Memory B cell (primary cell): ENCODE data around the gene KDM2B.

Source experiments
- ATAC-seq: fragments of 150-1000 bp; cut with Tn5 transposase; 2 replicates; pipeline ENCODE4 v1.10.0; 2021; ENCODE audit warnings: low read depth, mild to moderate bottlenecking, moderate library complexity
- DNase-seq, 2 donors: peaks; one replicate each; pipeline ENCODE4 v3.0.0; 2022; ENCODE audit warnings: low spot score in 2 of 2
- H3K27ac Mint-ChIP-seq: one replicate; pipeline ENCODE4 v1.8.0; 2022; ENCODE audit warnings: mild to moderate bottlenecking, moderate library complexity, mixed read lengths
- H3K27me3 Mint-ChIP-seq: one replicate; pipeline ENCODE4 v1.8.0; 2022; ENCODE audit warnings: mixed read lengths
- H3K36me3 Mint-ChIP-seq: one replicate; pipeline ENCODE4 v1.8.0; 2022; ENCODE audit warnings: mild to moderate bottlenecking, mixed read lengths
- H3K4me1 Mint-ChIP-seq: one replicate; pipeline ENCODE4 v1.8.0; 2022; ENCODE audit warnings: mixed read lengths
- H3K4me3 Mint-ChIP-seq: one replicate; pipeline ENCODE4 v1.8.0; 2022; ENCODE audit warnings: mild to moderate bottlenecking, moderate library complexity, mixed read lengths
- H3K9me3 Mint-ChIP-seq: one replicate; pipeline ENCODE4 v1.8.0; 2022; ENCODE audit warnings: mixed read lengths

The KDM2B gene

GRCh38 chr12:121535150-121536053 is 45.4 kb downstream of the KDM2B start:
- DNase-seq (no peak), ATAC-seq (no peak)
- Mint-ChIP-seq H3K9me3 (no peaks in the 10 kb centered on the region), H3K4me3 (peak overlapping the region; percentile 98), H3K27ac (peak overlapping the region; percentile 99), H3K4me1 (peaks cover 44% of the 10 kb centered on the region), H3K36me3 (peaks cover 6% of the 10 kb centered on the region), H3K27me3 (no peaks in the 10 kb centered on the region)

DNA sequence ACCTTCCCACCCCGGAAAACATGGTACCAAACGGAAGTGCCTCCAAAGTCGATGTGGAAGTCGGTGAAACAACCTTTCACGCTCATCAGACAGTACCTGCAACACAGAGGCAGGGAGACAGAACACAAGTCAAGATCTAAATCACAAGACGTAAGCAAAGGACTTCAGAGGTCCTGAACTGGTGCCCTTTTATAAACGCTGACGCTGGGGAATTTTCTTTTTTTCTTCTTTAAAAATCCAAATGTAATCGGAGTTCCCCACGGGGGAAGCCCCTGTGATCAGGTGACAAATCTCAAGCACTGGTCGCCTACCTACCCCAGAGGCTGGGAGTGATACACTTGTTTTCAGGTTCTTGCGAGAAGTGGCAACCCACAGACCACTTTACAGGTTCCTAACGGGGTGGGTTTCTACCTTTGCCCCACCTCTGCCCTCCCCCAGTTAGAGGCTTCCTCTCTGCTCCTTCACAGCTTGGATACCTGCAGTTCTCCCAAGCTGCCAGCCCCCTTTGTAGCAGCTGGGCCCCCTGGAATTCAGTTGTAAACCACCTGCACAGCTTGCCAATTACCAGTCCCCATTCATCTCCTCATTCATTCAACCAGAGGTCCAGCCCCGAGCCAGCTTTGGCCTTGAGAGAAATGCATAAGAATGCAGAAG is 46.2 kb downstream of the KDM2B start:
- Mint-ChIP-seq H3K4me3 (peak overlapping the region; percentile 98), H3K27me3 (no peaks in the 10 kb centered on the region), H3K9me3 (no peaks in the 10 kb centered on the region), H3K27ac (peak overlapping the region; percentile 99), H3K4me1 (peaks cover 45% of the 10 kb centered on the region), H3K36me3 (peaks cover 6% of the 10 kb centered on the region)
- ATAC-seq (peak; percentile 30), DNase-seq (peak; percentile 65 to 81)

GRCh38 chr12:121533394-121534090 is 47.3 kb downstream of the KDM2B start:
- no peaks in the 10 kb centered on the region for H3K27me3 Mint-ChIP-seq
- H3K36me3 Mint-ChIP-seq: peaks cover 12% of the 10 kb centered on the region
- DNase-seq (no peak), ATAC-seq (no peak)
- H3K4me1 Mint-ChIP-seq: peaks cover 46% of the 10 kb centered on the region
- no peaks in the 10 kb centered on the region for H3K9me3 Mint-ChIP-seq
- H3K27ac Mint-ChIP-seq: peak overlapping the region; percentile 99
- H3K4me3 Mint-ChIP-seq: peak overlapping the region; percentile 79

DNA sequence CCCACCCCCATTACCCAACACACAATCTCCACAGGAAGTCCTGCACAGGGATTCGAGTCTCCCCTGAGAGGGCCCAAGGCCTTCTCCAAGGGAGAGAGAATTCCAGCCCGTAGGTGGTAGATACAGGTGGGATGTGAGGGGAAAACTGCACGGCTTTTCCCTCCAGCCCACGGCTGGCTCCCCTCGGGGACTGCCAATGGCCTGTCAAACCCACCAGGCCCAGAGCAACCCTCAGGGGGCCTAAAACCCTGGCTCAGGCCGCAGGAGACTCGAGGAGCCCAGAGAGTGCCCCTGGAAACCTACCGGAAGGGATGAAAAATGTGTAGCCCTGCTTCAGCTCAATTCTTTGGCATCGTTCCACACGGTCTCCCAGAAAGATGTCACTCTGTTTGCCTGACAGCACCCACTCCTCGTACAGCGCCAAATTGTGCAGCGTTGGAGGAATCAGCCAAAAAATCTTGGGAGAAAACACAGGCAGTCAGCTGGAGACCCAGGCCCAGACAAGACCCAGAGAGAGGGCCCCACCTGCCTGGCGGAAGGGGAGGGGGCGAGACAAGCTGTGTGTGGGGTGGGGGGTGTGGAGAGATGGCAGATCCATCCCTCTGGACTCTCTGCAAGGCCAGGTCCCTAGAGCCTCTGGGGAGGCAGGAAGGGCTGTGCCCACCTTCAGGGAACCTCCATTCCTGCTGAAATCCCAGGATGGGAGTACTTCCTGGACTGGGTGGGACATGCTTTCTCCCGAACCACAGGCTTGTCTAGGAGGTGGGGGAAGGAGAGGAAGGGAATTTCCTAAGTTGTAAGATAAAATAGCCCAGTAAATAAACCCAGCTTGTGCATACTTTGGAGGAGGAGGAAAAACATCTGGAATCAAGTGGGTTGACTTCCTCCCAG is 48.1 kb downstream of the KDM2B start:
- no peaks in the 10 kb centered on the region for H3K9me3 Mint-ChIP-seq
- peaks cover 42% of the 10 kb centered on the region for H3K4me1 Mint-ChIP-seq
- DNase-seq (no peak), ATAC-seq (no peak)
- H3K27ac Mint-ChIP-seq: peak overlapping the region; percentile 99
- H3K4me3 Mint-ChIP-seq: peak overlapping the region; percentile 79
- H3K27me3 Mint-ChIP-seq: no peaks in the 10 kb centered on the region
- H3K36me3 Mint-ChIP-seq: peaks cover 15% of the 10 kb centered on the region

DNA sequence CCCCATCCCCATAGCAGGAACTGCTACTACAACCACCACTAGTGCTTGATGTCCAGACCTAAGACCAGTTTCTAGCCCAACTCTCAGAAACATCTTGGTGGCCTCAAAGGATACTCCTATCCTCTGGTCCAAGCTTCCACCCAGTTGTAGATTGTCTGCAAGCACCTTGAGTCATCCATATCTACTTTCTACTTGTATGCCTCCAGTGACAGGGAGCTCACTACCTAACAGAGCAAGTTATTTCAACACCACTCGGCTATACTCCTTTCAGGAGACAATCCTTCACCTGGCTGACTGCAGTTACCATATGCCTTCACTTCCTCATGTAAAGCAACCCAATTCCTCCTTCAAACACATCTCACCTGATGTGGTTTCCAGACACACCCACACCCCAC is 49.5 kb downstream of the KDM2B start:
- Mint-ChIP-seq H3K27ac (peak overlapping the region; percentile 99), H3K36me3 (peaks cover 15% of the 10 kb centered on the region), H3K27me3 (no peaks in the 10 kb centered on the region), H3K4me1 (peaks cover 42% of the 10 kb centered on the region), H3K4me3 (peak overlapping the region; percentile 72), H3K9me3 (no peaks in the 10 kb centered on the region)
- ATAC-seq (no peak), DNase-seq (no peak)

GRCh38 chr12:121530600-121531355 is 50.0 kb downstream of the KDM2B start:
- H3K27ac Mint-ChIP-seq: peak overlapping the region; percentile 99
- no peaks in the 10 kb centered on the region for H3K27me3 Mint-ChIP-seq
- peaks cover 39% of the 10 kb centered on the region for H3K4me1 Mint-ChIP-seq
- peak overlapping the region; percentile 72 for H3K4me3 Mint-ChIP-seq
- no peaks in the 10 kb centered on the region for H3K9me3 Mint-ChIP-seq
- peak; percentile 54 for ATAC-seq
- peaks cover 15% of the 10 kb centered on the region for H3K36me3 Mint-ChIP-seq
- DNase-seq: peak; percentile 56 to 60

DNA sequence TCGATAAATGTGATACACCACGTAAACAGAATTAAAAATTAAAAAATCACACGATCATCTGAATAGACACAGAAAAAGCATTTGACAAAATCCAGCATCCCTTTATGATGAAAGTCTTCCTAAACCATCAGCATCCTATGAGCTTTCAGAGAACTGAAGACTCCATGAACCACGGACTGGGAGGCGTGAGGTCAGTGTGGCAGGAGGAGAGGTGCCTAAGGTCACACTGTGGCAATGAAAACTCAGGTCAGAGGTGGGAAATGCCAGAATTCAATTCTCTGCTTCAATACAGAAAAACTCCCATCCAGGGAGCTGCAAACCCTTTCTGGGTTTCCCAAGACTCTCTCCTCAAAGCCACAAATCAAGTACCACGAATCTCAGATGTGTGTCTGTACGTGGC is 51.6 kb downstream of the KDM2B start:
- DNase-seq: no peak
- Mint-ChIP-seq H3K36me3 (peaks cover 15% of the 10 kb centered on the region), H3K4me3 (no peak overlapping the region), H3K4me1 (peaks cover 32% of the 10 kb centered on the region), H3K27me3 (no peaks in the 10 kb centered on the region), H3K27ac (no peak overlapping the region), H3K9me3 (no peaks in the 10 kb centered on the region)
- no peak for ATAC-seq

- Mint-ChIP-seq H3K4me1 (peaks cover 31% of the 10 kb centered on the region), H3K9me3 (no peaks in the 10 kb centered on the region), H3K27ac (no peak overlapping the region), H3K4me3 (no peak overlapping the region), H3K36me3 (peaks cover 10% of the 10 kb centered on the region), H3K27me3 (no peaks in the 10 kb centered on the region)
- DNase-seq (no peak), ATAC-seq (no peak)
Measured at GRCh38 chr12:121525411-121525810, 55.4 kb downstream of the KDM2B start.

- peak overlapping the region; percentile 89 for H3K4me3 Mint-ChIP-seq
- peak overlapping the region; percentile 71 for H3K27ac Mint-ChIP-seq
- peak; percentile 55 for ATAC-seq
- peaks cover 33% of the 10 kb centered on the region for H3K4me1 Mint-ChIP-seq
- peaks cover 12% of the 10 kb centered on the region for H3K36me3 Mint-ChIP-seq
- H3K9me3 Mint-ChIP-seq: no peaks in the 10 kb centered on the region
- H3K27me3 Mint-ChIP-seq: no peaks in the 10 kb centered on the region
- no peak for DNase-seq
Measured at GRCh38 chr12:121524196-121524916, 56.5 kb downstream of the KDM2B start.

GRCh38 chr12:121523741-121524140 is 57.1 kb downstream of the KDM2B start:
- Mint-ChIP-seq H3K36me3 (peaks cover 11% of the 10 kb centered on the region), H3K27ac (peak overlapping the region; percentile 71), H3K9me3 (no peaks in the 10 kb centered on the region), H3K4me1 (peaks cover 29% of the 10 kb centered on the region), H3K4me3 (peak overlapping the region; percentile 89), H3K27me3 (no peaks in the 10 kb centered on the region)
- DNase-seq (no peak), ATAC-seq (peak; percentile 70)

DNA sequence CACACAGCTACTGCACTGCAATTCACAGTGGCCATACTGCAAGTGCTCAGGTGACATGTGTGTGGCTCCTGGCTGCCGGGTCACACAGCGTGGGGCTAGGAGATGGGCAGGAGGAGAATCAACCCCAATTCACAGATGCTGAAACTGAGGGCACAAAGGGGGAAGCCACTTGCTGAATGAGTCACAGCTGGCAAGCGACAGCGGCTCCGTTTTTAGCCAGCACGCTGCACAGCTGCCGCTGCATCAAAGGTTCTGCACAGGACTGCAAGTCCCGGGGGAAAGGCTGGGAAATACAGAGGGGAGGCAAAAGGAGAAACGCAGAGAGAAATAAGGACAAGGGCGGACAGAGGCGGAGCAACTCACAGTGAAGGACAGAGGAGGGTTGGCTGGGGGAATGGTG is 57.9 kb downstream of the KDM2B start:
- Mint-ChIP-seq H3K36me3 (peaks cover 9% of the 10 kb centered on the region), H3K27ac (peak overlapping the region; percentile 71)
- ATAC-seq: peak; percentile 52

GRCh38 chr12:121520586-121521086 is 60.2 kb downstream of the KDM2B start:
- Mint-ChIP-seq H3K9me3 (no peaks in the 10 kb centered on the region), H3K36me3 (peaks cover 9% of the 10 kb centered on the region), H3K27ac (no peak overlapping the region), H3K4me1 (peaks cover 30% of the 10 kb centered on the region), H3K4me3 (no peak overlapping the region), H3K27me3 (no peaks in the 10 kb centered on the region)
- ATAC-seq (peak; percentile 30), DNase-seq (no peak)

More for the DNA sequence above, 57.9 kb downstream of the KDM2B start:
- Mint-ChIP-seq H3K9me3 (no peaks in the 10 kb centered on the region), H3K4me3 (peak overlapping the region; percentile 89), H3K4me1 (peaks cover 29% of the 10 kb centered on the region), H3K27me3 (no peaks in the 10 kb centered on the region)
- DNase-seq: no peak
